Spleen (tissue), 11 donors: ENCODE data around the gene C19orf25. TPM values are rescaled to one million over a fixed set of nuclear protein-coding genes. Genes with fewer than 3 reads are reported as not detected.
A peak's percentile ranks its signal among the peaks of the same experiment; 100 is the strongest.

Experiments used
- DNase-seq: peaks from one replicate; pipeline ENCODE4 v3.0.0-alpha.2; 2020
- H3K27ac ChIP-seq, 8 donors: fragments of 200-600 bp; sonication (generic) in 7 of 8; 1 replicate in 4 of 8; 2 replicates in 4 of 8; pipeline versions ENCODE4 v1.5.0 to v1.8.0; 2016 to 2021; ENCODE audit warnings: inconsistent platforms in 4 of 8, mild to moderate bottlenecking in 4 of 8, moderate library complexity in 1 of 8
- H3K27me3 ChIP-seq, 7 donors: fragments of 200-600 bp; sonication (generic) in 6 of 7; replicated peaks in 1 of 7; 1 replicate in 4 of 7; 2 replicates in 3 of 7; pipeline versions ENCODE4 v1.5.0 to v1.8.0; 2016 to 2021; ENCODE audit warnings: inconsistent platforms in 3 of 7, mild to moderate bottlenecking in 1 of 7
- H3K36me3 ChIP-seq, 6 donors: fragments of 200-600 bp; sonication (generic) in 5 of 6; 1 replicate in 4 of 6; 2 replicates in 2 of 6; pipeline versions ENCODE4 v1.5.0 to v1.8.0; 2016 to 2021; ENCODE audit warnings: inconsistent platforms in 2 of 6
- H3K4me1 ChIP-seq, 6 donors: fragments of 200-600 bp; sonication (generic) in 5 of 6; 1 replicate in 3 of 6; 2 replicates in 3 of 6; pipeline versions ENCODE4 v1.5.0 to v1.8.0; 2016 to 2021; ENCODE audit warnings: inconsistent platforms in 3 of 6
- H3K4me3 ChIP-seq, 8 donors: fragments of 200-600 bp; sonication (generic) in 7 of 8; 1 replicate in 4 of 8; 2 replicates in 4 of 8; pipeline versions ENCODE4 v1.5.0 to v1.8.0; 2016 to 2021; ENCODE audit warnings: inconsistent platforms in 4 of 8, mild to moderate bottlenecking in 4 of 8, moderate library complexity in 2 of 8
- H3K9me3 ChIP-seq, 8 donors: fragments of 200-600 bp; sonication (generic) in 7 of 8; 1 replicate in 4 of 8; 2 replicates in 4 of 8; pipeline versions ENCODE4 v1.5.0 to v1.8.0; 2016 to 2021; ENCODE audit warnings: inconsistent platforms in 4 of 8
- CTCF ChIP-seq, 11 experiments: fragments of 200-600 bp in 7 of 11; fragments of 450-650 bp in 4 of 11; sonication (generic) in 4 of 11; IDR thresholded peaks in 8 of 11; conservative IDR thresholded peaks in 3 of 11; 1 replicate in 7 of 11; 2 replicates in 4 of 11; pipeline versions ENCODE4 v1.4.0 to v1.8.0; 2016 to 2021; ENCODE audit warnings: antibody characterized with exemption in 11 of 11, inconsistent platforms in 4 of 11, mild to moderate bottlenecking in 1 of 11
- POLR2A ChIP-seq, 3 donors: fragments of 450-650 bp; IDR thresholded peaks; one replicate each; pipeline ENCODE4 v1.5.1; 2017; ENCODE audit warnings: antibody characterized with exemption in 3 of 3, mild to moderate bottlenecking in 1 of 3
- POLR2AphosphoS5 ChIP-seq, 3 donors: sonication (generic); formaldehyde crosslinking; IDR thresholded peaks; one replicate each; pipeline ENCODE4 v1.5.1; 2017; ENCODE audit warnings: antibody characterized with exemption in 3 of 3
- WGBS, 5 donors: extraction: QIAGEN DNeasy Blood & Tissue Kit in 3 of 5; methylation state at CpG; one replicate each; pipeline versions ENCODE4 v1.1.5 to v1.1.7; 2013 to 2018; 5-methylcytosine and 5-hydroxymethylcytosine counted together
- intact Hi-C: fragments of 100-400 bp; cut with DNase I; formaldehyde crosslinking; loops from one replicate; pipeline ENCODE4 v1.15.0; 2023; ENCODE audit warnings: low total_unique reads
- polyA plus RNA-seq, 3 donors: library from polyadenylated mRNA; stranded (reverse); fragments of 200-250 nt; gene quantifications; one replicate each; pipeline ENCODE4 v1.2.1, GENCODE V29; 2013
- total RNA-seq, 7 donors: library from RNA; depleted of rRNA in 3 of 7; stranded (reverse); fragments of >200 nt in 3 of 7; fragmentation: NEBNext Ultra II Directional in 4 of 7; extraction: Animal tissue kit (Norgen Biotek cat#: 25700) in 4 of 7; gene quantifications; one replicate each; pipeline versions ENCODE4 v1.1.0 to v1.2.1, GENCODE V29; 2016 to 2021
- donor health status: healthy with polysubstance abuse.
- donor health status: DM: no; HTN: no; CAD: no; lungs with moderate emphysema.
- donor health status: DM: no; HTN: no; CAD: no.
- donor health status: Bipolar disorder and iron deficiency.
- donor health status: healthy.
- donor health status: DM: no; HTN: no; CAD: no.
- donor health status: DM: yes; HTN: yes; CAD: no.

Gene C19orf25
- total and polyA plus RNA-seq, 10 donors, result 24.7 to 56.6 (median 39.5) TPM

GRCh38 chr19:1430246-1430645 is 48.8 kb downstream of the C19orf25 start:
- TF ChIP-seq POLR2A (IDR thresholded peaks at IDR 0.05) (no peak), POLR2AphosphoS5 (IDR thresholded peaks at IDR 0.05) (peak in 1 of 3 donors; percentile 62), CTCF (IDR thresholded peaks at IDR 0.05 in 8 of 11, conservative IDR thresholded peaks at IDR 0.05 in 3 of 11) (no peak)
- Histone ChIP-seq H3K4me1 (peaks cover 0 to 26% (median 3%) of the 10 kb centered on the region in 6 donors), H3K27ac (no peak overlapping the region), H3K9me3 (no peaks in the 10 kb centered on the region), H3K4me3 (no peak overlapping the region), H3K27me3 (no peaks in the 10 kb centered on the region), H3K36me3 (peaks cover 3 to 100% (median 91%) of the 10 kb centered on the region in 6 donors)
- DNase-seq, result no peak
- WGBS, 5 donors, result 90 to 95% (median 91%) methylated on average over 13 to 14 of the region's 14 CpGs
- intact Hi-C loops, result no loop called here

GRCh38 chr19:1429750-1430149 is 49.3 kb downstream of the C19orf25 start:
- WGBS, 5 donors, result 88 to 96% (median 92%) methylated on average over 3 to 14 of the region's 14 CpGs
- Histone ChIP-seq H3K4me1 (peaks cover 0 to 22% (median 2%) of the 10 kb centered on the region in 6 donors), H3K9me3 (no peaks in the 10 kb centered on the region), H3K27me3 (no peaks in the 10 kb centered on the region), H3K36me3 (peaks cover 3 to 100% (median 92%) of the 10 kb centered on the region in 6 donors), H3K27ac (no peak overlapping the region), H3K4me3 (no peak overlapping the region)
- intact Hi-C loops, result no loop called here
- no peak for DNase-seq
- TF ChIP-seq POLR2A (IDR thresholded peaks at IDR 0.05), result no peak

GRCh38 chr19:1428738-1429391 is 50.1 kb downstream of the C19orf25 start:
- TF ChIP-seq POLR2AphosphoS5 (IDR thresholded peaks at IDR 0.05) (peak; percentile 4 to 72 (median 37)), POLR2A (IDR thresholded peaks at IDR 0.05) (no peak), CTCF (IDR thresholded peaks at IDR 0.05 in 8 of 11, conservative IDR thresholded peaks at IDR 0.05 in 3 of 11) (no peak)
- intact Hi-C loops, result no loop called here
- Histone ChIP-seq H3K27me3 (no peaks in the 10 kb centered on the region), H3K9me3 (no peaks in the 10 kb centered on the region), H3K4me3 (no peak overlapping the region), H3K4me1 (peaks cover 0 to 20% (median 3%) of the 10 kb centered on the region in 6 donors), H3K36me3 (peaks cover 3 to 100% (median 90%) of the 10 kb centered on the region in 6 donors), H3K27ac (no peak overlapping the region)
- whole genome bisulfite sequencing, 5 donors, result 91 to 95% (median 94%) methylated on average over 23 to 41 of the region's 41 CpGs
- DNase-seq, result no peak

- TF ChIP-seq CTCF (IDR thresholded peaks at IDR 0.05 in 8 of 11, conservative IDR thresholded peaks at IDR 0.05 in 3 of 11) (no peak), POLR2AphosphoS5 (IDR thresholded peaks at IDR 0.05) (peak in 1 of 3 donors; percentile 64)
- Histone ChIP-seq H3K27me3 (no peaks in the 10 kb centered on the region), H3K4me3 (no peak overlapping the region), H3K9me3 (no peaks in the 10 kb centered on the region), H3K4me1 (peaks cover 0 to 23% (median 8%) of the 10 kb centered on the region in 6 donors), H3K27ac (no peak overlapping the region), H3K36me3 (peaks cover 3 to 100% (median 90%) of the 10 kb centered on the region in 6 donors)
- 92 to 96% (median 93%) methylated on average over 22 to 27 of the region's 27 CpGs for WGBS, 5 donors
- intact Hi-C loops, result no loop called here
- no peak for DNase-seq
Observed at GRCh38 chr19:1427221-1427920, 51.6 kb downstream of the C19orf25 start.
